Transverse colon (tissue), 4 donors: ENCODE data around the gene DEDD.

Experiments used
- CTCF ChIP-seq, 5 experiments: fragments of 200-600 bp in 3 of 5; fragments of 450-650 bp in 2 of 5; sonication (generic) in 3 of 5; IDR thresholded peaks; 1 replicate in 2 of 5; 2 replicates in 3 of 5; pipeline ENCODE4 v1.5.1; 2016 to 2017; ENCODE audit warnings: antibody characterized with exemption in 5 of 5, inconsistent platforms in 3 of 5, mild to moderate bottlenecking in 2 of 5, moderate library complexity in 1 of 5
- POLR2A ChIP-seq: fragments of 450-650 bp; IDR thresholded peaks from one replicate; pipeline ENCODE4 v1.6.1; 2016; ENCODE audit warnings: antibody characterized with exemption, mild to moderate bottlenecking, moderate library complexity
- POLR2AphosphoS5 ChIP-seq, 3 donors: sonication (generic); formaldehyde crosslinking; IDR thresholded peaks; one replicate each; pipeline ENCODE4 v1.6.1; 2016; ENCODE audit warnings: antibody characterized with exemption in 3 of 3

GRCh38 chr1:161096530-161096929, 35.9 kb downstream of the DEDD start:
- TF ChIP-seq POLR2A (no peak), POLR2AphosphoS5 (IDR thresholded peaks at IDR 0.05) (no peak), CTCF (IDR thresholded peaks at IDR 0.05) (no peak)
